PC-3 (cell line): ENCODE measurements around the gene SIAH2.

ENCODE experiments used
- CTCF ChIP-seq: fragments of 300-600 bp; sonication (generic); conservative IDR thresholded peaks from 2 replicates; pipeline ENCODE4 v1.5.1; 2017; ENCODE audit warnings: antibody characterized with exemption, low read depth, mild to moderate bottlenecking, low read length
- EZH2phosphoT487 ChIP-seq: fragments of 300-600 bp; sonication (generic); IDR thresholded peaks from 2 replicates; pipeline ENCODE4 v1.6.1; 2018; ENCODE audit warnings: mild to moderate bottlenecking, antibody characterized with exemption, low read length, borderline replicate concordance

- no peak for TF ChIP-seq CTCF
- TF ChIP-seq EZH2phosphoT487, result no peak
These were observed 277 bp downstream of the SIAH2 start for GRCh38 chr3:150762662-150763121.
